Chondrocyte (in vitro differentiated cells): ENCODE measurements around the gene DNASE1L2. TPM values are rescaled to one million over a fixed set of nuclear protein-coding genes. Genes with fewer than 3 reads are reported as not detected.

Experiments used
- DNase-seq: peaks from one replicate; pipeline ENCODE4 v3.0.0; 2021; ENCODE audit warnings: mixed read lengths, low spot score
- H3K27ac Mint-ChIP-seq: one replicate; pipeline ENCODE4 v1.8.0; 2021; ENCODE audit warnings: mild to moderate bottlenecking, moderate library complexity, mixed read lengths; ENCODE audit not compliant: unreplicated experiment
- H3K27me3 Mint-ChIP-seq: 2 replicates; pipeline ENCODE4 v1.8.0; 2021; ENCODE audit warnings: low read depth, mixed read lengths
- H3K36me3 Mint-ChIP-seq: 2 replicates; pipeline ENCODE4 v1.8.0; 2021; ENCODE audit warnings: low read depth, mixed read lengths
- H3K4me1 Mint-ChIP-seq: 2 replicates; pipeline ENCODE4 v1.8.0; 2021; ENCODE audit warnings: low read depth, mild to moderate bottlenecking, mixed read lengths
- H3K4me3 Mint-ChIP-seq: one replicate; pipeline ENCODE4 v1.8.0; 2021; ENCODE audit warnings: mild to moderate bottlenecking, moderate library complexity, mixed read lengths; ENCODE audit not compliant: unreplicated experiment
- H3K9me3 Mint-ChIP-seq: 2 replicates; pipeline ENCODE4 v1.8.0; 2021; ENCODE audit warnings: low read depth, mixed read lengths
- CTCF ChIP-seq: fragments of 200-600 bp; sonication (generic); IDR thresholded peaks from 2 replicates; pipeline ENCODE4 v1.5.0; 2021; ENCODE audit warnings: antibody characterized with exemption, mild to moderate bottlenecking, moderate library complexity
- total RNA-seq: library from RNA; stranded (reverse); gene quantifications from 3 replicates; pipeline ENCODE4 v1.2.1, GENCODE V29; 2021

The DNASE1L2 gene
- total RNA-seq, 1 donor from 2014 or later: 0.97 TPM

GRCh38 chr16:2223221-2223941, 12.9 kb upstream of the DNASE1L2 start, which contains the start of gene E4F1:
TSS of gene E4F1 (plus strand) at chr16:2223591. CDS start at chr16:2223614, 23 bp downstream.
- Mint-ChIP-seq H3K4me3 (peak within 1 kb of the TSS; percentile 78), H3K27me3 (no peaks in the 10 kb centered on the region), H3K36me3 (no peaks in the 10 kb centered on the region), H3K27ac (peak within 1 kb of the TSS; percentile 63), H3K4me1 (peaks cover 18% of the 10 kb centered on the region), H3K9me3 (no peaks in the 10 kb centered on the region)
- DNase-seq: peak; percentile 100
- TF ChIP-seq CTCF: no peak

GRCh38 chr16:2223942-2224486, 12.2 kb upstream of the DNASE1L2 start:
- no peaks in the 10 kb centered on the region for H3K36me3 Mint-ChIP-seq
- peak overlapping the region; percentile 78 for H3K4me3 Mint-ChIP-seq
- H3K27ac Mint-ChIP-seq: peak overlapping the region; percentile 63
- peaks cover 18% of the 10 kb centered on the region for H3K4me1 Mint-ChIP-seq
- no peaks in the 10 kb centered on the region for H3K9me3 Mint-ChIP-seq
- peak; percentile 88 for DNase-seq
- no peaks in the 10 kb centered on the region for H3K27me3 Mint-ChIP-seq
- peak; percentile 67 for TF ChIP-seq CTCF

- Mint-ChIP-seq H3K4me3 (peak overlapping the region; percentile 12), H3K27me3 (no peaks in the 10 kb centered on the region), H3K27ac (peak overlapping the region; percentile 5)
Observed at GRCh38 chr16:2226245-2226793, 9.9 kb upstream of the DNASE1L2 start.

GRCh38 chr16:2226918-2227317, 9.3 kb upstream of the DNASE1L2 start:
- DNase-seq: no peak
- no peaks in the 10 kb centered on the region for H3K9me3 Mint-ChIP-seq
- H3K27ac Mint-ChIP-seq: peak overlapping the region; percentile 38
- TF ChIP-seq CTCF: no peak
- peaks cover 7% of the 10 kb centered on the region for H3K36me3 Mint-ChIP-seq
- no peak overlapping the region for H3K4me3 Mint-ChIP-seq
- no peaks in the 10 kb centered on the region for H3K27me3 Mint-ChIP-seq
- peaks cover 18% of the 10 kb centered on the region for H3K4me1 Mint-ChIP-seq

More at GRCh38 chr16:2226245-2226793, 9.9 kb upstream of the DNASE1L2 start:
- Mint-ChIP-seq H3K9me3 (no peaks in the 10 kb centered on the region), H3K4me1 (peaks cover 18% of the 10 kb centered on the region), H3K36me3 (peaks cover 5% of the 10 kb centered on the region)
- TF ChIP-seq CTCF: no peak
- DNase-seq: no peak

GRCh38 chr16:2228161-2228824, 8.0 kb upstream of the DNASE1L2 start:
- DNase-seq: no peak
- no peak overlapping the region for H3K4me3 Mint-ChIP-seq
- no peaks in the 10 kb centered on the region for H3K27me3 Mint-ChIP-seq
- no peaks in the 10 kb centered on the region for H3K9me3 Mint-ChIP-seq
- H3K4me1 Mint-ChIP-seq: peaks cover 18% of the 10 kb centered on the region
- peaks cover 8% of the 10 kb centered on the region for H3K36me3 Mint-ChIP-seq
- TF ChIP-seq CTCF: no peak
- H3K27ac Mint-ChIP-seq: no peak overlapping the region
